Measurements from ENCODE around the gene FGD5. TPM values are rescaled to one million over a fixed set of nuclear protein-coding genes. Genes with fewer than 3 reads are reported as not detected.

Gene FGD5
- total and polyA plus RNA-seq, 2 experiments from 2014 or later = 7.4 to 12.2 TPM

DNA sequence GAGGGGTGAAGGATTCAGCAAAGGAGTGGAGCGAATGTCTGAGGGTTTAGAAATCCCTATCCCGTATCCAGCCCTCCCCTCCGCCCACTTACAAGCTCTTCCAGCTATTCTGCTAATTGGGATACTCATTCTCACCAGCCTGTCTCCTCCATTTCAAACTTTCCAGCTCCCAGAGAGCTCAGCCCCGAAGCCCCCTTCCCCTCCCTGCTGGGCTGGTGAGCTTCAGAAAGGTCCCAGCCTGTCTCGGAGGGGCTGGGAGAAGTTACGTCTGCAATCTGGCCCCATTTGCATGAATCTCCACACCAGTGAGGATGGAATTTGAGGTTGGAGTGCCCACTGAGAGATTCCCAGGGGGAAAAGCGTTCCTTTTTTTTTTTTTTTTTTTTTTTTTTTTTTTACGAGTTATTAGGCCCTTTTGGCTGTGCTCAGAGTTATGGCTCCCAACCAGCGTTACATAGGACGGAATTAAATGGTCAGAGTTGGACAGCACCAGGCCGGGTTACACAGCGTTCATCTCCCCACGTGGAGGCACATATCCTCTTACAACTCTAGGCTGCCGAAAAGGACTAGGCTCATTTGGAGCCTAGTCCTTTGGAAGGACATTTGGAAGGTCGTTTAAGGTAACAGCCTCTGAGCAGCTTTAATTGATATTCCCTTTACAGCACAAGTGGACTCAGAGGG lies 34.6 kb downstream of the FGD5 start (continued):
- no peak for TF ChIP-seq NANOG (IDR thresholded peaks at IDR 0.05; ENCODE audit: borderline replicate concordance)

DNA sequence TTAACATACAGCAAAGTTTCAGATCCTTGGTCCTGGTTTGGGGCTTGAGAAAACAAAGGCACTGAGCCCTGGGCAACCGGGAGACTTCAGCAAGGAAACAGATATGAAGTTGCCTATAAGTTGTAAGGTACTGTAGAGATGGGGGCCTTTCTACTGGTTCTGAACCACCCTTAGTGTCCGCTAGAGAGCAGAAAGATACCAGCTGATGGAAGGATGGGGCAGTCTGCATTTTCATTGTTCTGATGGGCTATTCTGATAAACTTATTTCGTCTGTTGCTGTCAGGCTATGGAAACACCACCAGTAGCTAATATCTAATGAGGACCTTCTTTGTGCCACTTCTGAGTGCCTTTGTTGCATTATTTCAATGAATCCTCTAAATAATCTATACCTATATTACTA lies 38.7 kb downstream of the FGD5 start:
- Histone ChIP-seq H3K36me3 (ENCODE audit: insufficient read depth) (no peaks in the 10 kb centered on the region), H2AFZ (no peak overlapping the region), H3K27me3 (ENCODE audit: insufficient read depth) (no peaks in the 10 kb centered on the region), H3K79me2 (replicated peaks; ENCODE audit: insufficient read depth) (no peaks in the 10 kb centered on the region), H4K20me1 (replicated peaks; ENCODE audit: insufficient read depth) (no peaks in the 10 kb centered on the region), H3K4me1 (ENCODE audit: insufficient read depth) (peaks cover 13% of the 10 kb centered on the region; the same call in 1 of the 2 replicates), H3K4me3 (no peak overlapping the region), H3K4me2 (no peak overlapping the region), H3K27ac (ENCODE audit: low read depth) (no peak overlapping the region), H3K9me2 (ENCODE audit: insufficient read depth) (no peaks in the 10 kb centered on the region), H3F3A (replicated peaks; ENCODE audit: low read depth) (no peaks in the 10 kb centered on the region)
- ATAC-seq (peak; percentile 62), DNase-seq (ENCODE audit: low spot score) (peak; percentile 39)
- Mint-ChIP-seq H3K27me3 (ENCODE audit: insufficient read depth, low read depth, poor library complexity) (peaks cover 8% of the 10 kb centered on the region), H3K4me3 (no peak overlapping the region), H3K36me3 (ENCODE audit: low read depth) (no peaks in the 10 kb centered on the region), H3K9me3 (peaks cover 5% of the 10 kb centered on the region; the same call in 2 of the 3 replicates), H3K4me1 (peaks cover 32% of the 10 kb centered on the region), H3K27ac (no peak overlapping the region)
- TF ChIP-seq ZNF114 (CRISPR knock-in tag; IDR thresholded peaks at IDR 0.05) = no peak
- TF ChIP-seq, protein P1, sequence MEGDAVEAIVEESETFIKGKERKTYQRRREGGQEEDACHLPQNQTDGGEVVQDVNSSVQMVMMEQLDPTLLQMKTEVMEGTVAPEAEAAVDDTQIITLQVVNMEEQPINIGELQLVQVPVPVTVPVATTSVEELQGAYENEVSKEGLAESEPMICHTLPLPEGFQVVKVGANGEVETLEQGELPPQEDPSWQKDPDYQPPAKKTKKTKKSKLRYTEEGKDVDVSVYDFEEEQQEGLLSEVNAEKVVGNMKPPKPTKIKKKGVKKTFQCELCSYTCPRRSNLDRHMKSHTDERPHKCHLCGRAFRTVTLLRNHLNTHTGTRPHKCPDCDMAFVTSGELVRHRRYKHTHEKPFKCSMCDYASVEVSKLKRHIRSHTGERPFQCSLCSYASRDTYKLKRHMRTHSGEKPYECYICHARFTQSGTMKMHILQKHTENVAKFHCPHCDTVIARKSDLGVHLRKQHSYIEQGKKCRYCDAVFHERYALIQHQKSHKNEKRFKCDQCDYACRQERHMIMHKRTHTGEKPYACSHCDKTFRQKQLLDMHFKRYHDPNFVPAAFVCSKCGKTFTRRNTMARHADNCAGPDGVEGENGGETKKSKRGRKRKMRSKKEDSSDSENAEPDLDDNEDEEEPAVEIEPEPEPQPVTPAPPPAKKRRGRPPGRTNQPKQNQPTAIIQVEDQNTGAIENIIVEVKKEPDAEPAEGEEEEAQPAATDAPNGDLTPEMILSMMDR (conservative IDR thresholded peaks at IDR 0.05; ENCODE audit: low read depth in 2 of 2) = peak; percentile 39 to 65

DNA sequence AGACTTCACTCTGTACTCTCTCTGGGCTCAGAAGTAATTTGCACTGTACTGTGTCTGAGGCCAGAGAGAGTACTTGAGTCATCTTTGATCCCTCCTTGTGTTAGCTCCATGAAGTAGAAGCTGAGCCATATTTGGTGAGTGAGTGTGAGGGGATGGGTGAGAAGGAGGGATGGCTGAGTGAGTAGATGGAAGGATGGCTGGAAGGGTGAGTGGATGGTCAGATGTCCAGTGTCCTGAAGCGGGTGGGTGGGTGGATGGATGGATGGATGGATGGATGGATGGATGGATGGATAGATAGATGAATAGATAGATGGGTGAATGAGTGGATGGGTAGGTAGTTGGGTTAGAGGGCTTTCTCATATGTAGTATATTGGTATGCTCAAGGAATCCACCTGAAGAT lies 39.3 kb downstream of the FGD5 start:
- H3K9me3 Mint-ChIP-seq = peaks cover 5% of the 10 kb centered on the region; the same call in 2 of the 3 replicates
- no peaks in the 10 kb centered on the region for H3K36me3 ChIP-seq (ENCODE audit: insufficient read depth)
- H2AFZ ChIP-seq = no peak overlapping the region
- peaks cover 7% of the 10 kb centered on the region for H3K4me1 ChIP-seq (ENCODE audit: insufficient read depth)
- no peak overlapping the region for H3K4me3 Mint-ChIP-seq
- H3K4me2 ChIP-seq = no peak overlapping the region
- H3K27ac Mint-ChIP-seq = no peak overlapping the region
- H3K9me2 ChIP-seq (ENCODE audit: insufficient read depth) = no peaks in the 10 kb centered on the region
- no peaks in the 10 kb centered on the region for H3F3A ChIP-seq (replicated peaks; ENCODE audit: low read depth)
- peaks cover 12% of the 10 kb centered on the region for H3K27me3 Mint-ChIP-seq (ENCODE audit: insufficient read depth, low read depth, poor library complexity)
- ATAC-seq (no peak), DNase-seq (ENCODE audit: low spot score) (no peak)
- H3K79me2 ChIP-seq (replicated peaks; ENCODE audit: insufficient read depth) = no peaks in the 10 kb centered on the region
- no peak overlapping the region for H3K4me3 ChIP-seq
- no peaks in the 10 kb centered on the region for H3K36me3 Mint-ChIP-seq (ENCODE audit: low read depth)
- no peaks in the 10 kb centered on the region for H3K27me3 ChIP-seq (ENCODE audit: insufficient read depth)
- H3K27ac ChIP-seq (ENCODE audit: low read depth) = no peak overlapping the region
- peaks cover 30% of the 10 kb centered on the region for H3K4me1 Mint-ChIP-seq
- H4K20me1 ChIP-seq (replicated peaks; ENCODE audit: insufficient read depth) = no peaks in the 10 kb centered on the region
- TF ChIP-seq ZNF114 (CRISPR knock-in tag; IDR thresholded peaks at IDR 0.05) = no peak
- no peak for TF ChIP-seq EZH2phosphoT487 (IDR thresholded peaks at IDR 0.05; ENCODE audit: unreplicated experiment)
- TF ChIP-seq CREB1 (CRISPR knock-in tag; IDR thresholded peaks at IDR 0.05; ENCODE audit: low read depth) = no peak
- TF ChIP-seq ZNF331 (CRISPR knock-in tag; IDR thresholded peaks at IDR 0.05; ENCODE audit: low read depth) = no peak
- TF ChIP-seq STAT1 (IDR thresholded peaks at IDR 0.05; ENCODE audit: unreplicated experiment) = no peak
- no peak for TF ChIP-seq POLR2AphosphoS5 (IDR thresholded peaks at IDR 0.05; ENCODE audit: low read depth)
- TF ChIP-seq, protein P2, sequence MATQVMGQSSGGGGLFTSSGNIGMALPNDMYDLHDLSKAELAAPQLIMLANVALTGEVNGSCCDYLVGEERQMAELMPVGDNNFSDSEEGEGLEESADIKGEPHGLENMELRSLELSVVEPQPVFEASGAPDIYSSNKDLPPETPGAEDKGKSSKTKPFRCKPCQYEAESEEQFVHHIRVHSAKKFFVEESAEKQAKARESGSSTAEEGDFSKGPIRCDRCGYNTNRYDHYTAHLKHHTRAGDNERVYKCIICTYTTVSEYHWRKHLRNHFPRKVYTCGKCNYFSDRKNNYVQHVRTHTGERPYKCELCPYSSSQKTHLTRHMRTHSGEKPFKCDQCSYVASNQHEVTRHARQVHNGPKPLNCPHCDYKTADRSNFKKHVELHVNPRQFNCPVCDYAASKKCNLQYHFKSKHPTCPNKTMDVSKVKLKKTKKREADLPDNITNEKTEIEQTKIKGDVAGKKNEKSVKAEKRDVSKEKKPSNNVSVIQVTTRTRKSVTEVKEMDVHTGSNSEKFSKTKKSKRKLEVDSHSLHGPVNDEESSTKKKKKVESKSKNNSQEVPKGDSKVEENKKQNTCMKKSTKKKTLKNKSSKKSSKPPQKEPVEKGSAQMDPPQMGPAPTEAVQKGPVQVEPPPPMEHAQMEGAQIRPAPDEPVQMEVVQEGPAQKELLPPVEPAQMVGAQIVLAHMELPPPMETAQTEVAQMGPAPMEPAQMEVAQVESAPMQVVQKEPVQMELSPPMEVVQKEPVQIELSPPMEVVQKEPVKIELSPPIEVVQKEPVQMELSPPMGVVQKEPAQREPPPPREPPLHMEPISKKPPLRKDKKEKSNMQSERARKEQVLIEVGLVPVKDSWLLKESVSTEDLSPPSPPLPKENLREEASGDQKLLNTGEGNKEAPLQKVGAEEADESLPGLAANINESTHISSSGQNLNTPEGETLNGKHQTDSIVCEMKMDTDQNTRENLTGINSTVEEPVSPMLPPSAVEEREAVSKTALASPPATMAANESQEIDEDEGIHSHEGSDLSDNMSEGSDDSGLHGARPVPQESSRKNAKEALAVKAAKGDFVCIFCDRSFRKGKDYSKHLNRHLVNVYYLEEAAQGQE (IDR thresholded peaks at IDR 0.05; ENCODE audit: unreplicated experiment) = no peak
- no peak for TF ChIP-seq NANOG (IDR thresholded peaks at IDR 0.05; ENCODE audit: borderline replicate concordance)
- TF ChIP-seq, protein P1 (conservative IDR thresholded peaks at IDR 0.05; ENCODE audit: low read depth in 2 of 2) = no peak
- TF ChIP-seq, protein P3, sequence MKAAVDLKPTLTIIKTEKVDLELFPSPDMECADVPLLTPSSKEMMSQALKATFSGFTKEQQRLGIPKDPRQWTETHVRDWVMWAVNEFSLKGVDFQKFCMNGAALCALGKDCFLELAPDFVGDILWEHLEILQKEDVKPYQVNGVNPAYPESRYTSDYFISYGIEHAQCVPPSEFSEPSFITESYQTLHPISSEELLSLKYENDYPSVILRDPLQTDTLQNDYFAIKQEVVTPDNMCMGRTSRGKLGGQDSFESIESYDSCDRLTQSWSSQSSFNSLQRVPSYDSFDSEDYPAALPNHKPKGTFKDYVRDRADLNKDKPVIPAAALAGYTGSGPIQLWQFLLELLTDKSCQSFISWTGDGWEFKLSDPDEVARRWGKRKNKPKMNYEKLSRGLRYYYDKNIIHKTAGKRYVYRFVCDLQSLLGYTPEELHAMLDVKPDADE (IDR thresholded peaks at IDR 0.05) = no peak
- no peak for TF ChIP-seq EZH2 (IDR thresholded peaks at IDR 0.05; ENCODE audit: low read depth, unreplicated experiment)
- no peak for TF ChIP-seq JUNB (IDR thresholded peaks at IDR 0.05; ENCODE audit: unreplicated experiment)
